Breast epithelium (tissue), 3 donors: ENCODE measurements around the gene RSPO1.

Experiments
- CTCF ChIP-seq, 3 donors: fragments of 450-650 bp; IDR thresholded peaks; one replicate each; pipeline ENCODE4 v1.5.1; 2016 to 2017; ENCODE audit warnings: antibody characterized with exemption in 3 of 3, mild to moderate bottlenecking in 3 of 3, moderate library complexity in 3 of 3
- POLR2A ChIP-seq: fragments of 450-650 bp; IDR thresholded peaks from one replicate; pipeline ENCODE4 v1.6.1; 2016; ENCODE audit warnings: antibody characterized with exemption, mild to moderate bottlenecking, moderate library complexity
- POLR2AphosphoS5 ChIP-seq, 3 donors: sonication (generic); formaldehyde crosslinking; IDR thresholded peaks; one replicate each; pipeline ENCODE4 v1.6.1; 2017; ENCODE audit warnings: antibody characterized with exemption in 3 of 3

- no peak for TF ChIP-seq POLR2AphosphoS5 (IDR thresholded peaks at IDR 0.05)
- TF ChIP-seq CTCF (IDR thresholded peaks at IDR 0.05) = no peak
- TF ChIP-seq POLR2A = no peak
These were observed 24.7 kb downstream of the RSPO1 start for GRCh38 chr1:37609994-37610393.
